Astrocyte (in vitro differentiated cells and primary cell): Measurements from ENCODE around the gene CD63.

Source experiments
- EZH2 ChIP-seq: IDR thresholded peaks from 2 replicates; pipeline ENCODE4 v1.6.1; 2012; ENCODE audit warnings: mild to moderate bottlenecking, low read length, inconsistent platforms; ENCODE audit not compliant: insufficient read depth
- TF ChIP-seq, protein P1 (sequence below): IDR thresholded peaks from 2 replicates; pipeline ENCODE4 v1.5.1; 2011; ENCODE audit warnings: low read depth, mild to moderate bottlenecking, inconsistent platforms, low read length, moderate library complexity; ENCODE audit not compliant: insufficient read depth

- TF ChIP-seq, protein P1, sequence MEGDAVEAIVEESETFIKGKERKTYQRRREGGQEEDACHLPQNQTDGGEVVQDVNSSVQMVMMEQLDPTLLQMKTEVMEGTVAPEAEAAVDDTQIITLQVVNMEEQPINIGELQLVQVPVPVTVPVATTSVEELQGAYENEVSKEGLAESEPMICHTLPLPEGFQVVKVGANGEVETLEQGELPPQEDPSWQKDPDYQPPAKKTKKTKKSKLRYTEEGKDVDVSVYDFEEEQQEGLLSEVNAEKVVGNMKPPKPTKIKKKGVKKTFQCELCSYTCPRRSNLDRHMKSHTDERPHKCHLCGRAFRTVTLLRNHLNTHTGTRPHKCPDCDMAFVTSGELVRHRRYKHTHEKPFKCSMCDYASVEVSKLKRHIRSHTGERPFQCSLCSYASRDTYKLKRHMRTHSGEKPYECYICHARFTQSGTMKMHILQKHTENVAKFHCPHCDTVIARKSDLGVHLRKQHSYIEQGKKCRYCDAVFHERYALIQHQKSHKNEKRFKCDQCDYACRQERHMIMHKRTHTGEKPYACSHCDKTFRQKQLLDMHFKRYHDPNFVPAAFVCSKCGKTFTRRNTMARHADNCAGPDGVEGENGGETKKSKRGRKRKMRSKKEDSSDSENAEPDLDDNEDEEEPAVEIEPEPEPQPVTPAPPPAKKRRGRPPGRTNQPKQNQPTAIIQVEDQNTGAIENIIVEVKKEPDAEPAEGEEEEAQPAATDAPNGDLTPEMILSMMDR = no peak
- no peak for TF ChIP-seq EZH2
Measured at GRCh38 chr12:55755246-55755645, 26.4 kb upstream of the CD63 start.
